Activated CD4-positive, alpha-beta memory T cell treated with anti-CD3 and anti-CD28 coated beads, Interleukin-2, amount 10 ng/mL, durations not matched to agents 7 days and 5 days (primary cell): ENCODE measurements around the gene DCAF7. TPM values are rescaled to one million over a fixed set of nuclear protein-coding genes. Genes with fewer than 3 reads are reported as not detected.

Experiments used
- CTCF ChIA-PET: fragments of 350-600 bp; sonication (Branson Sonifier 250); formaldehyde crosslinking; loops from one replicate; lab custom pipeline; 2021; ENCODE audit warnings: antibody characterized with exemption, inconsistent platforms; lab: Charles Lee
- POLR2A ChIA-PET: fragments of 350-600 bp; sonication (Branson Sonifier 250); formaldehyde crosslinking; loops from one replicate; lab custom pipeline; 2021; ENCODE audit warnings: antibody characterized with exemption; lab: Charles Lee
- DNase-seq: peaks from one replicate; pipeline ENCODE4 v3.0.0-alpha.2; 2020
- H3K27ac Mint-ChIP-seq: one replicate; pipeline ENCODE4 v1.8.0; 2021; ENCODE audit warnings: mild to moderate bottlenecking, mixed read lengths
- H3K27me3 Mint-ChIP-seq: one replicate; pipeline ENCODE4 v1.8.0; 2021; ENCODE audit warnings: mixed read lengths
- H3K36me3 Mint-ChIP-seq: one replicate; pipeline ENCODE4 v1.8.0; 2021; ENCODE audit warnings: low read depth, mixed read lengths
- H3K4me1 Mint-ChIP-seq: one replicate; pipeline ENCODE4 v1.8.0; 2021; ENCODE audit warnings: mixed read lengths
- H3K4me3 Mint-ChIP-seq: one replicate; pipeline ENCODE4 v1.8.0; 2021; ENCODE audit warnings: mild to moderate bottlenecking, mixed read lengths
- H3K9me3 Mint-ChIP-seq: one replicate; pipeline ENCODE4 v1.8.0; 2021; ENCODE audit warnings: mixed read lengths
- total RNA-seq, 2 experiments: library from RNA; stranded (reverse); gene quantifications; one replicate each; pipeline ENCODE4 v1.2.3, GENCODE V29; 2021

Gene DCAF7
- total RNA-seq, 2 experiments from 2014 or later = 138 to 139 TPM

GRCh38 chr17:63589646-63590045 is 39.4 kb downstream of the DCAF7 start:
- Mint-ChIP-seq H3K27me3 (no peaks in the 10 kb centered on the region), H3K4me3 (no peak overlapping the region), H3K27ac (no peak overlapping the region), H3K36me3 (peaks cover 69% of the 10 kb centered on the region), H3K9me3 (no peaks in the 10 kb centered on the region), H3K4me1 (peaks cover 16% of the 10 kb centered on the region)
- CTCF ChIA-PET = no interaction called here
- POLR2A ChIA-PET = interaction anchor here (1.4 kb wide), 1 partner anchor 39 kb away, joined by 4 read pairs; the partner anchor contains the start of gene DCAF7
- DNase-seq = no peak

GRCh38 chr17:63592797-63593196 is 42.5 kb downstream of the DCAF7 start:
- H3K36me3 Mint-ChIP-seq = peaks cover 52% of the 10 kb centered on the region
- H3K27me3 Mint-ChIP-seq = no peaks in the 10 kb centered on the region
- no peak for DNase-seq
- H3K27ac Mint-ChIP-seq = no peak overlapping the region
- H3K4me1 Mint-ChIP-seq = peaks cover 22% of the 10 kb centered on the region
- no peaks in the 10 kb centered on the region for H3K9me3 Mint-ChIP-seq
- ChIA-PET POLR2A (interaction anchor here (0.8 kb wide), 1 partner anchor 43 kb away, joined by 4 read pairs; the partner anchor contains the start of gene DCAF7), CTCF (interaction anchor here (1.5 kb wide), 1 partner anchor 19 kb away, joined by 4 read pairs; no protein-coding TSS in a partner anchor)
- H3K4me3 Mint-ChIP-seq = no peak overlapping the region

- DNase-seq = no peak
- Mint-ChIP-seq H3K9me3 (no peaks in the 10 kb centered on the region), H3K36me3 (peaks cover 32% of the 10 kb centered on the region), H3K4me1 (peaks cover 36% of the 10 kb centered on the region), H3K27me3 (no peaks in the 10 kb centered on the region), H3K27ac (no peak overlapping the region), H3K4me3 (no peak overlapping the region)
- CTCF ChIA-PET = no interaction called here
- POLR2A ChIA-PET = no interaction called here
Measured at GRCh38 chr17:63595132-63595531, 44.9 kb downstream of the DCAF7 start.

DNA sequence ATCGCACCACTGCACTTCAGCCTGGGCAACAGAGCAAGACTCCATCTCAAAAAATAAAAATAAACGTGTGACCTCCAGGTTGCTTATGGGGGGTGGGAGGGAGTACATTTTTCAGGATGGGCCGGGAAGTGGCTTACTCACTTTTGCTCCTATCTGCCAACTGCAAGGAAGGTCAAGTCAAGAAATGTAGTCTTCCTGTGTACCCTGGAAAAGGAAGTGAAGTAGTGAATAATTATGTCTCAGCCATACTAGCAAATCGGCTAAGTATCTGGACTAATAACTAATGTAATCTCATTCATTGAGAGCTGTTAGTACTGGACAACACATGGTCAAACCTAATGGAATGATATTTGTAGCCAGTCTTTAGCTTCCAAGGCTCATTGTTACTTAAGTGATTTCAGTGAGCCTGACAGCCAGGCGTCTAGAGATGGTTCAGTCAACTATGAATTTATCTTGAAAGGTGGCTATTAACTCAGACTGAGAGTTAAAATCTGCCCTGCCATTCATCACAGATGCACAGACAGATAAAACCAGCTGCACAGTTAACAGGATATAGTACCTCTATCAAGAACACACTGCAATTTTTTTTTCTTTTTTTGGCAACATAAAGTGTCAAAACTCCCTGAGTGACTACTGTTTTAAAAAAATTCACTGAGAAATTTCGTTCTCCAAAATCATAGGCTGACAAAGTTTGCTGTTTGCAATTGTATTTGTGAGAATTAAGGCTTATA is 46.7 kb downstream of the DCAF7 start:
- Mint-ChIP-seq H3K27me3 (no peaks in the 10 kb centered on the region), H3K4me3 (no peak overlapping the region), H3K4me1 (peaks cover 48% of the 10 kb centered on the region), H3K36me3 (peaks cover 16% of the 10 kb centered on the region), H3K9me3 (no peaks in the 10 kb centered on the region), H3K27ac (peak overlapping the region; percentile 77)
- ChIA-PET POLR2A (interaction anchor here (1.0 to 1.8 kb wide), 7 partner anchors 10 to 158 kb away, joined by 3 to 16 read pairs (median 4); partner anchors contain the start of genes DCAF7 and MAP3K3), CTCF (interaction anchor here (0.8 to 2.0 kb wide), 3 partner anchors 14 to 171 kb away, joined by 3 to 5 read pairs (median 4); no protein-coding TSS in a partner anchor)
- DNase-seq = no peak

- Mint-ChIP-seq H3K9me3 (no peaks in the 10 kb centered on the region), H3K27ac (peak overlapping the region; percentile 59), H3K27me3 (no peaks in the 10 kb centered on the region), H3K36me3 (peaks cover 10% of the 10 kb centered on the region), H3K4me1 (peaks cover 55% of the 10 kb centered on the region), H3K4me3 (no peak overlapping the region)
- ChIA-PET CTCF (interaction anchor here (1.3 kb wide), 1 partner anchor 163 kb away, joined by 3 read pairs; no protein-coding TSS in a partner anchor), POLR2A (interaction anchor here (1.6 to 1.8 kb wide), 2 partner anchors 24 to 48 kb away, joined by 5 to 16 read pairs; partner anchors contain the start of genes DCAF7 and MAP3K3)
- DNase-seq = no peak
Measured at GRCh38 chr17:63598281-63598680, 48.0 kb downstream of the DCAF7 start.

- DNase-seq = peak; percentile 81
- no peaks in the 10 kb centered on the region for H3K9me3 Mint-ChIP-seq
- peaks cover 51% of the 10 kb centered on the region for H3K4me1 Mint-ChIP-seq
- POLR2A ChIA-PET = interaction anchor here (1.0 to 4.3 kb wide), 15 partner anchors 10 to 227 kb away, joined by 3 to 49 read pairs (median 4); partner anchors contain the start of genes CYB561, DCAF7 and MAP3K3
- no peaks in the 10 kb centered on the region for H3K27me3 Mint-ChIP-seq
- CTCF ChIA-PET = interaction anchor here (1.0 to 3.2 kb wide), 4 partner anchors 11 to 175 kb away, joined by 3 to 35 read pairs (median 5); no protein-coding TSS in a partner anchor
- H3K27ac Mint-ChIP-seq = peak within 1 kb of the TSS; percentile 92
- H3K4me3 Mint-ChIP-seq = peak within 1 kb of the TSS; percentile 97
- peaks cover 13% of the 10 kb centered on the region for H3K36me3 Mint-ChIP-seq
Measured at GRCh38 chr17:63600569-63601438, 50.5 kb downstream of the DCAF7 start, which contains the start of gene TACO1. Gene TACO1 (plus strand): TSS chr17:63600895. CDS start chr17:63601084, 189 bp downstream.

- Mint-ChIP-seq H3K27ac (peak overlapping the region; percentile 92), H3K27me3 (no peaks in the 10 kb centered on the region), H3K9me3 (no peaks in the 10 kb centered on the region), H3K4me3 (peak overlapping the region; percentile 97), H3K36me3 (peaks cover 20% of the 10 kb centered on the region), H3K4me1 (peaks cover 50% of the 10 kb centered on the region)
- POLR2A ChIA-PET = interaction anchor here (0.6 to 4.3 kb wide), 13 partner anchors 9 to 226 kb away, joined by 3 to 49 read pairs (median 4); partner anchors contain the start of genes CYB561, DCAF7 and MAP3K3
- CTCF ChIA-PET = interaction anchor here (0.7 to 3.2 kb wide), 9 partner anchors 10 to 1585 kb away, joined by 3 to 35 read pairs (median 3); no protein-coding TSS in a partner anchor
- DNase-seq = no peak
Measured at GRCh38 chr17:63601439-63602371, 51.4 kb downstream of the DCAF7 start.

DNA sequence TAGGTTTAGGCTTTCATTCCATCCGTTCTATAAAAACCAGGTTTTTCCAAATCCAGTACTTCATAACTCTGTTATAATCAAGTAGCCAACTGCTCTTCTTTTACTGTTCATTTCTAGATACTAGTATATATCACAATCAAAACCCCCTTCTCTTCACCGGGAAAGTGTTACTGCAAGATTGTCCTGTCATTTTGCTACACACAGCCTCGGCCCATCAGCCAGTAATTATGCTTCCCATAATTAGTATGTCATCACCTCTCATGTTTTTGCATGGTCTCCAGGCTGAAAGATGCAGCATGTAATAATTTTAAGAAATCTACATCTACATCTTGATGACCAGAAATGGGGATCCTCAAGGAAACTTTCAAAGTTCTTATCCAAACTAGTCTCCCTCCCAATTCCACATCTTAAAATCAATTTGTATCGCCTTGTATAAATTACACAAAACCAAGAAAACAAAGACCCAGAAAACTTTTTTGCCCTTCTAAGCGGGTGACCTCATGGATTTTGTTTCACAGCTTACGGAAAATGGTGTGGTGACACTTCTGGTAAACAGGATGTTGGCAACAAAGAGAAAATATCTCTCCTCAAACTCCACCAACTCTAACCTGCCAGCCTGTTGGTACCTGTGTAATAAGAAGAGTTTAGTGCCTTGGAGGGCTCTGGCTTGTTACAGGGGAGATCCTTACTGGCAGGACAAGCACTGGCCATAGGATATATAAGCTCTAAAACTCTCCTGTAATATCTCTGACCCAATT is 59.7 kb downstream of the DCAF7 start:
- H3K4me1 Mint-ChIP-seq = peaks cover 40% of the 10 kb centered on the region
- H3K4me3 Mint-ChIP-seq = peak overlapping the region; percentile 70
- CTCF ChIA-PET = interaction anchor here (0.6 to 8.7 kb wide), 11 partner anchors 9 to 203 kb away, joined by 3 to 180 read pairs (median 20); partner anchors contain the start of genes DCAF7, MAP3K3 and TACO1
- H3K36me3 Mint-ChIP-seq = peaks cover 53% of the 10 kb centered on the region
- H3K9me3 Mint-ChIP-seq = no peaks in the 10 kb centered on the region
- no peaks in the 10 kb centered on the region for H3K27me3 Mint-ChIP-seq
- POLR2A ChIA-PET = interaction anchor here (0.6 to 4.4 kb wide), 10 partner anchors 9 to 1376 kb away, joined by 3 to 49 read pairs (median 16); partner anchors contain the start of genes CYB561, DCAF7, MAP3K3 and TACO1
- H3K27ac Mint-ChIP-seq = peak overlapping the region; percentile 99
- peak; percentile 51 for DNase-seq

DNA sequence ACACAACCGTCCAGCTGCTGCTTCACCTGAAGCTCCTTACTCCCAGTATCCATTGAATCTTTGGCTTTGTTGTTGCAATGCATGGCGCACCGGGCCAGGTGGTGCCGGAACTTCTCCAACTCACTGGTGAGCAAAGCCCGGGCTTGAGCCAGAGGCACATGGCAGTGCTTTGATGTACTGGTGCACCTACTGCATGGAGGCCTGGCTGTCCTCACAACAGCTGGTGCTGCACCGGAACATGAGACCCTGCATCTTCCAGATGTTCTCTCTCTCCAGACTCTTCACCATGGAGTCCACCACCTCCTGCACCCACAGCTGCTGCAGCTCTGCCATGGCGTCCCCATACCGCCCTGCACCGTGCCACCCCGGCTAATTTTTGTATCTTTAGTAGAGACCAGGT is 60.6 kb downstream of the DCAF7 start:
- POLR2A ChIA-PET = interaction anchor here (1.3 to 4.4 kb wide), 14 partner anchors 10 to 191 kb away, joined by 4 to 49 read pairs (median 11); partner anchors contain the start of genes CYB561, DCAF7, MAP3K3 and TACO1
- CTCF ChIA-PET = interaction anchor here (0.6 to 8.7 kb wide), 19 partner anchors 10 to 205 kb away, joined by 3 to 180 read pairs (median 10); partner anchors contain the start of genes DCAF7, MAP3K3 and TACO1
- Mint-ChIP-seq H3K27ac (peak overlapping the region; percentile 99), H3K9me3 (no peaks in the 10 kb centered on the region), H3K27me3 (no peaks in the 10 kb centered on the region), H3K4me3 (peak overlapping the region; percentile 70), H3K36me3 (peaks cover 45% of the 10 kb centered on the region), H3K4me1 (peaks cover 36% of the 10 kb centered on the region)
- DNase-seq = no peak

DNA sequence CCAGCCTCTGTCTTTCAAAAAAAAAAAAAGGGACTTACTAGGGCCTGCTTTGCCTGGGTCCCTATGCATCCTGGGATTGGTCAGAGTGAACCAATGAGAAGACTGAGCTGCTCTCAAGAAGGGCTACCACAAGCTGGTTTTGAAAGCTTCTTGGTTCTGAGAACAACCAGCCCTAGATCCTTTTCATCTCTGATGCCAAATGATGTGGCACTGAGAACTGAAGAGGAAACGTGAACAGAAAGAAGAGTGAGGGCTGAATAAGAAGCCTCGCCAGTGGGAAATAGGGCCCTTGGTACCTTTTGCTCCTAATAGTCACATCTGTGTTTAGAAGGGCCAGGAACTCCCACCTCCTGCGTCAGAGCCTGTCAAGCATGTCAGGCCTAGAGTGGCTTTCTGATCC is 61.1 kb downstream of the DCAF7 start:
- H3K27me3 Mint-ChIP-seq = no peaks in the 10 kb centered on the region
- H3K27ac Mint-ChIP-seq = peak overlapping the region; percentile 99
- peaks cover 40% of the 10 kb centered on the region for H3K36me3 Mint-ChIP-seq
- ChIA-PET POLR2A (interaction anchor here (0.9 to 4.4 kb wide), 17 partner anchors 10 to 191 kb away, joined by 3 to 49 read pairs (median 7); partner anchors contain the start of genes CYB561, DCAF7, MAP3K3 and TACO1), CTCF (interaction anchor here (0.6 to 8.7 kb wide), 29 partner anchors 10 to 205 kb away, joined by 3 to 180 read pairs (median 6); partner anchors contain the start of genes ACE, DCAF7, KCNH6 and MAP3K3)
- no peaks in the 10 kb centered on the region for H3K9me3 Mint-ChIP-seq
- H3K4me1 Mint-ChIP-seq = peaks cover 34% of the 10 kb centered on the region
- H3K4me3 Mint-ChIP-seq = peak overlapping the region; percentile 70
- DNase-seq = peak; percentile 57
